CD4-positive, alpha-beta T cell treated with Interferon alpha-2 for 1 hour (primary cell): ENCODE data around the gene GJD4.
A peak's percentile ranks its signal among the peaks of the same experiment; 100 is the strongest.

ENCODE experiments used
- DNase-seq, 2 donors: peaks; one replicate each; pipeline ENCODE4 v3.0.0-alpha.2; 2020 to 2022

Gene GJD4

GRCh38 chr10:35605191-35605590 is at the start of gene GJD4:
Gene GJD4 (plus strand): TSS chr10:35605341. CDS start chr10:35605568, 227 bp downstream.
- no peak for DNase-seq

- DNase-seq: no peak
Observed at GRCh38 chr10:35555962-35556930, 48.9 kb upstream of the GJD4 start.

- DNase-seq: no peak
Observed at GRCh38 chr10:35558276-35558675, 46.9 kb upstream of the GJD4 start.

- no peak for DNase-seq
Observed at GRCh38 chr10:35559416-35559815, 45.7 kb upstream of the GJD4 start.

GRCh38 chr10:35561715-35562114 is 43.4 kb upstream of the GJD4 start:
- DNase-seq: no peak

- no peak for DNase-seq
Observed at GRCh38 chr10:35562427-35562826, 42.7 kb upstream of the GJD4 start.

- DNase-seq: peak; percentile 34 to 54
Observed at GRCh38 chr10:35563261-35563891, 41.8 kb upstream of the GJD4 start.

GRCh38 chr10:35564341-35564968 is 40.7 kb upstream of the GJD4 start:
- DNase-seq: no peak

- DNase-seq: no peak
Observed at GRCh38 chr10:35565602-35566081, 39.5 kb upstream of the GJD4 start.

GRCh38 chr10:35567951-35568350 is 37.2 kb upstream of the GJD4 start:
- DNase-seq: no peak

GRCh38 chr10:35568483-35569015 is 36.6 kb upstream of the GJD4 start:
- DNase-seq: no peak

GRCh38 chr10:35569111-35569707 is 35.9 kb upstream of the GJD4 start:
- no peak for DNase-seq

- no peak for DNase-seq
Observed at GRCh38 chr10:35569836-35570235, 35.3 kb upstream of the GJD4 start.

- no peak for DNase-seq
Observed at GRCh38 chr10:35570397-35570796, 34.7 kb upstream of the GJD4 start.

GRCh38 chr10:35572583-35572982 is 32.6 kb upstream of the GJD4 start:
- DNase-seq: no peak

- no peak for DNase-seq
Observed at GRCh38 chr10:35573796-35574195, 31.3 kb upstream of the GJD4 start.

GRCh38 chr10:35574924-35575352 is 30.2 kb upstream of the GJD4 start:
- no peak for DNase-seq

- DNase-seq: no peak
Observed at GRCh38 chr10:35575640-35576039, 29.5 kb upstream of the GJD4 start.

GRCh38 chr10:35576730-35577129 is 28.4 kb upstream of the GJD4 start:
- DNase-seq: no peak

GRCh38 chr10:35577926-35578617 is 27.1 kb upstream of the GJD4 start:
- DNase-seq: no peak

GRCh38 chr10:35578618-35578956 is 26.6 kb upstream of the GJD4 start:
- DNase-seq: no peak

- no peak for DNase-seq
Observed at GRCh38 chr10:35579116-35579515, 26.0 kb upstream of the GJD4 start.
